Measurements from ENCODE around the gene BRIX1.
"Not testable (repeated sequence)": the region's sequence is repeated elsewhere in the genome, so short reads cannot be mapped to it uniquely, and the experiment has no call there.

Gene BRIX1

DNA sequence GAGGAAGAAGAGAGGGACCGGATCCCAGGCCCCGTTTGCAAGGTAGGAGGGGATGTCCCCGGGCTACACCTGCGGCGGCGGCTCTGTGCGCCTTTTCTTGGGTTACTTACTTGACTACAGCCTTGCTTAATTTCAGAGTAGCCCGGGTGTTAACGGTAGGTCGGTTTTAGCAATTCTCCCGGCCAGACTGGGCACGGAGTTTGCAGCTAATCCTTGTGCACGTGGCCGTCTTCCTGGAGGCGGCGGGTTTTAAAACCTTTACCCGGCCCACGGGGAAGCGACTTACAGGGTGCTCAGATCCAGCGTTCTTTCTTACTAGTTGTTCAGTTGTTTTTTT, 313 bp downstream of the BRIX1 start:
- no peak for DNase-seq (ENCODE audit: low read depth)

DNA sequence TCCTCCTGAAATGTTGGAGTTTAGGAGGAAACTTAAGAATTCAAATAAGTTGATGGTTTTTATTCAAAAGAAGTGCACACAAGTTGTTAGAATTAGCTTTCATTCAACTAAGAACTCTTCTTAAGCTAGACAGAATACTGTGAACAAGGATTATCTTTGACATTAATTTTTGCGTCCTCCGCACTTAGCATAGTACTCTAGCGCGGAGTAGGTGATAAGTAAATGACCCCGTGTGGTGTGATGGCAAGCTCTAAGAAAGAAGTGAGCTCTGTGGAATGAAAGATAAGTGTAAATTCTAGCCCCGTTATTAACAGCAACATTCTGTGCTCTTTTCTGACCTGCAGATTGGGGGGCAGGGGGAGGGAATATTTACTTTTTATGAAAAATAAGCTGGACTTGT, 1.0 kb downstream of the BRIX1 start:
- no peak for DNase-seq (ENCODE audit: low read depth)

DNA sequence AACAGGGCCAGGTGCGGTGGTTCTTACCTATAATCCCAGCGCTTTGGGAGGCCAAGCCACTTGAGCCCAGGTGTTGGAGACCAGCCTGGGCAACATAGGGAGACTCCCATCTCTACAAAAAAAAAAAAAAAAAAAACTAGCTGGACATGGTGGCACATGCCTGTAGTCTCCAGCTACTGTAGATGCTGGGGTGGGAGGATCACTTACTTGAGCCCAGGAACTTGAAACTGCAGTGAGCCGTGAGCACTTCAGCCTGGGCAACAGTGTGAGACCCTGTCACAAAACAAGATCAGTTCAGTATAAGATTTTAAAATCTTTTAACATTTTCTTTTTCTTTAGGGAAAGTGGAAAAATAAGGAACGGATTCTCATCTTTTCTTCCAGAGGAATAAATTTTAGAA, 2.5 kb downstream of the BRIX1 start:
- DNase-seq (ENCODE audit: low read depth): no peak

DNA sequence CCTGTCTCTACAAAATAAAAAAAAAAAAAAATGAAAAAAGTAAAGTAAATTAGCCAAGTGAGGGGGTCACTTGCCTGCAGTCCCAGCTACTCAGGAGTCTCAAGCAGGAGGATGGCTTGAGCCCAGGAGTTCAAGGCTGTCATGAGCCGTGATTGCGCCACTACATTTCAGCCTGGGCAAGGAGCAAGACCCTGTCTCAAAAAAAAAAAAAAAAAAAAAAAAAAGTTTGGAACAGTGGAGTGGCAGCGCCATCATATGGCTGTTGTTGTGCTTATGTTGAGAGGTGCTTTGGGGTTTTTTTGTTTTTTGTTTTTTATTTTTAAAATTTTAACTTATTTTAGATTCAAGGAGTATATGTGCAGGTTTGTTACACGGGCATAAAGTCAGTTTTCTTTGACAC, 3.6 kb downstream of the BRIX1 start:
- DNase-seq (ENCODE audit: low read depth): no peak

DNA sequence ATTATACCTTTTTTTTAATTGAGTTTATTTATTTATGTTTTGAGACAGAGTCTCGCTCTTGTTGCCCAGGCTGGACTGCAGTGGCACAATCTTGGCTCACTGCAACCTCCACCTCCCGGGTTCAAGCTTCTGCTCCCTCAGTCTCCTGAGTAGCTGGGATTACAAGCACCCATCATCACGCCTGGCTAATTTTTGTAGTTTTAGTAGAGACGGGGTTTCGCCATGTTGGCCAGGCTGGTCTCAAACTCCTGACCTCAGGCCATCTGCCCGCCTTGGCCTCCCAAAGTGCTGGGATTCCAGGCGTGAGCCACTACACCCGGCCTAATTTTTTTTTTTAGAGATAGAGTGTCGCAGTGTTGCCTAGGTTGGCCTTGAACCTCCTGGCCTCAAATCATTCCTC, 7.7 kb downstream of the BRIX1 start:
- not testable (repeated sequence) for DNase-seq (ENCODE audit: low read depth)

DNA sequence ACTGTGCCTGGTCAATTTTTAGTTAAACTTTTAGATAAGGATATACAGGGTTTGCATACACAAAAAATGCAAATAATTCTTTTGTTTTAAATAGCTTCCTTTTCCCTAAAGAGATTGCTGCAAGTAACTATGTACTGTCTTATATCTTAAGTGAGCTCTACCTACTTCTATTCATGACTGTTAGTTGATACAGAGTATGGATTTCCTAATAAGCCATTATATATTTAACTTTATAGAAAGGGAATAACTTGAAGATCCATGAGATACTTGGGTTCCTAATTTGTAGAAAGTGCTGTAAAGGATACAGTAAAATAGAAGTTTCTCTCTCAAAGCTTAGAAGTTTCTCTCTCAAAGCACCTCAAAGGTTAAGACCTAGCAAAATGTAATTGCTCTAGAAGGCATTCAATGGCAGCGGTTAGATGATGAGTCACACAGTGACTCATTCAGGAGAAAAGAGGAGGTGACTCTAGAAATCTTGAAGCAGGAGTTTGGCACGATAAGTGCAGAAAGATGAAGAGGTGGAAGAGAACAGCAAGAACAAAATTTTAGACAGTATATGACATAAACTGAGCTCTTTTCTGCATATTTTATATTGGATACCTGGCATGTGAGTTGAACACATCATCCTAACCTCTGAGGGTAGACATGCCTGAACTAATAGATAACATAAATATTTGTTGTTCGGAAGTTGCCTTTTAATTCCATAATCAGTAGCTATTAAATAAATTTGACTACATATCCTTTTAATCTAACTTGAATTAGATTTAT, 8.4 kb downstream of the BRIX1 start:
- no peak for DNase-seq (ENCODE audit: low read depth)

DNA sequence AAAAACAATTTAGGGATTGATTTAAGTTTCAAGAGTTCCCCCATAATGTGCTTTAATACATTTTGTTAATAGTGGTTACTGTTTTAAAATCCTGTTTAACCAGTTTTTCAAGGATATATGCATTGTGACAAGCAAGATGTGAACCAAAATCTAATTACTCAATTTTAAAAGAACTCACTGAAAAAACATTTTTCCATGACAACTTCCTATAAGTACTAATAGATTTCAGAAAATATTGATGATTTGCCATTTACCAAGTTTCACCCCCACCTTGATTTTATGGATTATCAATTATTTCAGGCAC, 8.9 kb downstream of the BRIX1 start:
- no peak for DNase-seq (ENCODE audit: low read depth)

DNA sequence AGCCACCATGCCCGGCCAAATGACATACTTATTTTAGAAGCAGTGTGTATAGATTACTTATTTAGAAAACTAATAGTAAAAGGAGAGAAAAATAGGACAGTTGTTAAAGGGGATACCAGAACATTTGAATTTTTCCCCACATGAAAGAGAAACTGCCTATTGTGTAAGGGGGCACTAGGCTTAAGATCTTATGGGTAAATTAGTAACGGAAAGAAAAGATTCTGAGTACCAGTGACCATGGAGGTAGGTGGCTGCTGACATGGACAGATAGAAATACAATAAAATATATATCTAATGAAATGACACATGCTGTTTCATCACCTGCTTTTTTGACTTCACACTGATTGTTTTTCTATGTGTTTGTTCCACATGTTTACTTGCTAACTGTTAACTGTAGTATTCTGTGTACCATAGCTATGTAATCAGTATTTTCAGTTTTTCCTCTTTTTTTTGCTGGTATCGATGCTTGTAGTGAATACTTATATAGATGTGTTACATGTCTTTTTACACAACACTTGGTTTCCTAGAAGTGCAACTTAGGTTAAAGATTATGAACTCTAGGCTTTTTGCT, 10.9 kb downstream of the BRIX1 start:
- no peak for DNase-seq (ENCODE audit: low read depth)

DNA sequence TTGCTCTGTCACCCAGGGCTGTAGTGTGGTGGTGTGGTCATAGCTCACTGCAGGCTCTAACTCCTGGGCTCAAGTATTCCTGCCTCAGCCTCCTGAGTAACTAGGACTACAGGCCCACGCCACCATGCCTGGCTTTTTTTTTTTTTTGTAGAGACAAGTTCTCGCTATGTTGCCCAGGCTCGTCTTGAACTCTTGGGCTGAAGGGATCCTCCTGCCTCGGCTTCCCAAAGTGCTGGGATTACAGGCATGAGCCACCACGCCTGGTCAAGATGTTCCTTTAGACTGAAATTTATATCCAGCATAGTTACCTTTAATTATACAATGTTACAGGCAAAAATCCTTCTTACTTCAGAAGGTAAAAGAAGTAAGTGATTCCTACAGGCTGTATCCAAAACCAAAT, 12.3 kb downstream of the BRIX1 start:
- no peak for DNase-seq (ENCODE audit: low read depth)

GRCh38 chr5:34928267-34928666, 12.8 kb downstream of the BRIX1 start:
- no peak for DNase-seq (ENCODE audit: low read depth)

DNA sequence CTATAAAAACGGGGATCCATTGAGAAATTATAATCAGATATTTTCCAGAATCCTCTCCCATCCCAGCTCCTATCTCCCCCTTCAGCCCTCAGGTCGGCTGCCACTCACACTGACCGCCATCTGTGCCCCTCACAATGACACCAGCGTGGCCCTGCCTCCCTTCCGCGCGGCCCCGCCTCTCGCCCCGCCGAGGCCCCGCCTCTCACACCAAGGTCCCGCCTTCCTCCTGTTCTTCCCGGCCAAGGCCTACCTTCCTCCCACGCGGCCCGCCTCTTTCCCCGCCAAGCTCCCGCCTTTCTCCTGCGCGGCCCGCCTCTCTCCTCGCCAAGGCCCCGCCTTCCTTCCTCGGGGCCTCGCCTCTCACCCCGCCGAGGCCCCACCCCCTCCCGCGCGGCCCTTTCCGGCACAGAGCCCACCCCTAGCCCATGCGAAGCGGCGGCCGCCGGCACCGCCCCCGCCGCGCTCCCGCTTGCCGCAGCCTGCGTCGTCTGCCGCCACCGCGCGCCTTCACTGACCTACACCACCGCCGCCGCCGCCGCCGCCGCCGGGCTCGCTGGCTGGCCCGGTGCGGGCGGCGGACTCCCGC, 13.7 kb downstream of the BRIX1 start, which contains the start of gene DNAJC21:
Gene DNAJC21, plus strand, starts transcription at position 426 of the 586 bp plus-strand sequence. CDS start 261 bp downstream, outside the sequence.
- peak; percentile 96 for DNase-seq (ENCODE audit: low read depth)

DNA sequence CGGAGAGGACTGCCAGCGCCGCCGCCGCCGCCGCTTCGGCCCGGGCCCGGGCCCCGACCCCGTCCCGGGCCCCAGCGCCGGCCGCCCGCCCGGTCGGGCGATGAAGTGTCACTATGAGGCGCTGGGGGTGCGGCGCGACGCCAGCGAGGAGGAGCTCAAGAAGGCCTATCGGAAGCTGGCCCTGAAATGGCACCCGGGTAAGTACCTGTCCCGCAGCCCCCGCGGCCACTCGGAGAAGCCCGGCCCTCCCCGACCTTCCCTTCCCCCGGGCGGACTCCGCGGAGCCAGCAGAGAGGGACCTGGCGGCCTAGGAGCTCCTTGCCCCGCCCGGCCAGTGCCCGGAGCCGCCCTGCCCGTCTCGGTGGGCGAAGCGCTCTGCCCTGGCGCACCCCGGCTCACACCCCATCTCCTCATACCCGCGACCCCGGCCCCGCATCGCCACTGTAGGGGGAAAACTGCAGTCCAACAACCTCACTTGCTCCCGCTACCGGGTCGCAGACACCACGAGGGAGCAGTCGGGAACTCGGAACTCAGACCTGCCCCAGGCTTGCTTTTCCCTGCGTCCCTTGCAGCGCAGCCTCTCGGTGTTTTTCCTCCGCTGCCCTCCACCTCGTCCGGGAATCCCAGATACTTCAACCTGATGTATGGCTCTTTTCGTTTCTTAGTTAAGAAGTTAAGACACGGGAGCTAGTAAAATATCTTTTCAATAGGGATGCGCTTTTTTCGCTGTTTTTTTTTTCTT, 14.4 kb downstream of the BRIX1 start:
- peak; percentile 71 for DNase-seq (ENCODE audit: low read depth)

GRCh38 chr5:34930462-34930844, 14.9 kb downstream of the BRIX1 start:
- DNase-seq (ENCODE audit: low read depth): no peak

- no peak for DNase-seq (ENCODE audit: low read depth)
Observed at GRCh38 chr5:34930870-34931269, 15.4 kb downstream of the BRIX1 start.

- no peak for DNase-seq (ENCODE audit: low read depth)
Observed at GRCh38 chr5:34932947-34933346, 17.4 kb downstream of the BRIX1 start.

DNA sequence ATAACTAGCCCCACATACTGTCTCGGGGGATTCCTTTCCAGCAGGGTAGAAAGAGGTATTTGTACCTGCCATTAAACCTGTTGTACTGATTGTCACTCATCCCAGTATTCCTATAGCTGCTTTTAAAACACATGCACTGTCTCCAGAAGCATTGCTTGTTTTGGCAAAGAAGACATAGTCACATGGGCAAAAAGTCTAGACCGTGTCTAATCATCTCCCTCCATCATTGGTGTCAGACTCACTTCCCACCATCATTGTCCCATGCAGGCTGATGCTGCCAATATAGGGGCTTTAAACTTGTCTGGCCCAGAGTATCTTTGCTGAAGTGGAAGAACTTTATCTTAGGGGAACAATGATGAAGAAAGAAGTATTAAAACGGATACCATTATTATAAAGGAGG, 26.4 kb downstream of the BRIX1 start:
- DNase-seq (ENCODE audit: low read depth): no peak

GRCh38 chr5:34944044-34944443, 28.5 kb downstream of the BRIX1 start:
- DNase-seq (ENCODE audit: low read depth): no peak

DNA sequence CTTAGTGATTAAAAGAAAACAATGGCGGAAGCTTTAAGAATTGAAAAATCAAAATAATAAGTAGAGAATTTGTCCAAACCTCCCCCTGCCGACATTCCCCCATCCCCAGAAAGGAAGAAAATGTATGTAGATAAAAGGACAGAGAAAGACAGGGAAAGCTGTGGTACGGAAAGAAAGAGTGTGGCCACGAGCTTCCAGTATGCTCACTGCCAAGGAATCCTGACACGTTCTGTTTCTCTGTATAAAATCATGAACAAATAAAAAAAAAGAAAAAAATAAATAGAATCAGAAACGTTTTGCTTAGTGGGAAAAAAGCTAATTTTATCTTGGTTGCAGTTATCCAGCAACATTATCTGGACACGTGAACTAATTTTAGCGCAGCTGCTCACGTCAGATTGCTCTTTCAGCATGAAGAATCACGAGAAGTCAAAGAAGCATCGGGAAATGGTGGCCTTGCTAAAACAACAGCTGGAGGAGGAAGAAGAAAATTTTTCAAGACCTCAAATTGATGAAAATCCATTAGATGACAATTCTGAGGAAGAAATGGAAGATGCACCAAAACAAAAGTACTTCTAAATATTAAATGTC, 29.0 kb downstream of the BRIX1 start:
- DNase-seq (ENCODE audit: low read depth): no peak

- no peak for DNase-seq (ENCODE audit: low read depth)
Observed at GRCh38 chr5:34957321-34957720, 41.8 kb downstream of the BRIX1 start.

DNA sequence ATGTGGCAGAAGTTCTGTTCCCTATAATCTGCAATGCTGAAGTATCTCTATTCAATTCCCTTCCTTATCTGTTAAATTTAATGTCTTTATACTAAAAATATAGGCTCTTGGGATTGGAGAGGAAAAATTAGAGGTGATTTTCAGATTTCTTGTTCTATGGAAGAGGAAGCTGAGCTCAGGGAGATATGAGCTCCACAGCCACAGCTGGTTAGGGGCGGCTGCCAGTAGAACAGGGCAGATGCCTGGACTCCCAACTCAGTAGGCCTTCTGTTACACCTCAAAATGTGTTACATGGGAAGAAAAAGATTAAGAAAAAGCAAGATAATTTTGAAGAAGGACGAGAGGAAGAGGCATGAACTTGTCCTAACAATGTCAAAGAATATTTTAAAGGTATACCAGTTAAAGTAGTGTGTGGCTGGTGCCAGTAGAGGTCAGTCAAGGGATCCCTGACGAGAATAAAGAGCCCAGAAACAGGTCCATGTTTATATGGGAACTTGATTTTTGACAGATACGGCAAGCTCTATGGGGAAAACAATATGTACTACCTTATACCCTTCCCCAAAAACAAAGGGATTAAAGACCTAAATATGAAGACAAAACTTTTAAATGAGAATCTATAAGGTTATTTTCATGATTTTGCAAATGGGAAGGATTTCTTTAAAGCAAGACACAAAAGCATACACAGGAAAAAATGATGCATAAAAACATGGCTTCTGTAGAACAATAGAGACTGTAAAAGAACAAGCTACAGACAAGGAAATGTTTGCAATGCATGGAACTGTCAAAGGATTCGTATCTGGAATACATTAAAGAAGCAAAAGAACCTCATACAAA, 42.6 kb downstream of the BRIX1 start:
- DNase-seq (ENCODE audit: low read depth): no peak

DNA sequence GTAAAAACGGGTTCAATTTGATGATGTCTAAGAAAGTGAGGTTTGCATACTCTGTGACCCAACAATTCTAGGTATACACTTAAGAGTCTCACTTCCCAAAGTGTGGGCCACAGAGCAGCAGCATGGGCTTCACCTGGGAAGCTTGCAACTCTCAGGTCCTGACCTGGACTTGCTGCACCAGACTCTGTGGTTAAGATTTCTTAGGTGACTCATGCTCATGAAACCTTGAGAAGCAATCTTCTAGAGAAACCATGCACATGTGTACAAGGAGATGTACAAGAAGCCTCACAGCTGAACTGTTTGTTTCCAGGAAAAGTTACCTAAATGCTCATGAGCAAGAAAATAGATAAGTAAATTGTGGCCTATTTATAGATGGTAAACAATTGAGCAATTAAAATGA, 43.8 kb downstream of the BRIX1 start:
- DNase-seq (ENCODE audit: low read depth): no peak

DNA sequence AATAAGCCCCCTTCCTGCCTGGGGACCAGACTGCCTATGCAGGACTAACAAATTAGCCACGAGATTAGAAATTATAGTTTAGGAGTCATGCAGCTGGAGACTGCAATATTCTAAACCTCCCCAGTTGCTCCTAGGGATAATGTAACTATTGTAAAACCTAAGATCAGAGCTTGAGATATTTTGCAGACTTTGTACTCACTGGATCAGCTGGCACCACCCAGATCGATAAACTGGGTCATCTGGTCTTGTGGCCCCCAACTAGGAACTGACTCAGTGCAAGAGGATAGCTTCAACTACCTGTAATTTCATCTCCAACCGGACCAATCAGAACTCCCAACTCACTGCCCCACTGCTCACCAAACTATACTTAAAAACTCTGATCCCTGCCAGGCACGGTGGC, 52.0 kb downstream of the BRIX1 start:
- no peak for DNase-seq (ENCODE audit: low read depth)
